Body of pancreas (tissue), 4 donors: ENCODE data around the gene AKAP12.

Experiments used
- CTCF ChIP-seq, 7 experiments: fragments of 450-650 bp in 4 of 7; fragments of 200-600 bp in 3 of 7; sonication (generic) in 3 of 7; IDR thresholded peaks; one replicate each; pipeline ENCODE4 v1.5.1; 2016 to 2019; ENCODE audit warnings: antibody characterized with exemption in 7 of 7
- POLR2A ChIP-seq, 3 donors: fragments of 450-650 bp; IDR thresholded peaks; one replicate each; pipeline ENCODE4 v1.6.1; 2016; ENCODE audit warnings: antibody characterized with exemption in 3 of 3, mild to moderate bottlenecking in 2 of 3

GRCh38 chr6:151393410-151393809 lies 153.6 kb downstream of the AKAP12 start:
- TF ChIP-seq CTCF (IDR thresholded peaks at IDR 0.05) (no peak), POLR2A (IDR thresholded peaks at IDR 0.05) (no peak)
